IPS-18c (cell line): Measurements from ENCODE around the gene KCNC1.
A peak's percentile ranks its signal among the peaks of the same experiment; 100 is the strongest.

ENCODE experiments used
- H3K4me3 ChIP-seq: 2 replicates; pipeline ENCODE4 v1.7.0; 2013; ENCODE audit warnings: low read depth, mild to moderate bottlenecking, low read length, moderate library complexity; ENCODE audit not compliant: insufficient read depth
- H3K9me3 ChIP-seq: one replicate; pipeline ENCODE4 v1.6.1; 2013; ENCODE audit warnings: mild to moderate bottlenecking, low read length, moderate library complexity; ENCODE audit not compliant: control insufficient read depth, insufficient read depth

KCNC1 gene

DNA sequence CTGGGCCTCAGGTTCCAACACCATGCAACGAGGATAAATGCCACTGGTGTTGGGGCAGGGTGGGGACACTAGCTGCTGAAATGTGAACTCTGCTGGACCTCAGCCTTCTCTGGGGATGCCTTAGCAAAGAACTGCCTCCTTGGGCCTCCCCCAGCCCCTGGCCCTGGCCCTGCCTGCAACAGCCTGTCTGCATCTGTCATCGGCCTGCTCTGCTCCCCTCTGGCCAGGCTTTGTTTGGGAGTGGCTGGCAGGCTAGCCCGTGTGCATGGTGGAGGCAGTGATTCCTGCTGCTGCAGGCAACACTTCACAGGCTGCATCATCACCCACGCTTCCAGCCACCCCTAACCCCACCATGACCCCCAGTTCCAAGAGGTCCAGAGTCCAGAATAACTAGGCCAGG is 26.8 kb upstream of the KCNC1 start:
- Histone ChIP-seq H3K4me3 (no peak overlapping the region), H3K9me3 (peaks cover 2% of the 10 kb centered on the region)

DNA sequence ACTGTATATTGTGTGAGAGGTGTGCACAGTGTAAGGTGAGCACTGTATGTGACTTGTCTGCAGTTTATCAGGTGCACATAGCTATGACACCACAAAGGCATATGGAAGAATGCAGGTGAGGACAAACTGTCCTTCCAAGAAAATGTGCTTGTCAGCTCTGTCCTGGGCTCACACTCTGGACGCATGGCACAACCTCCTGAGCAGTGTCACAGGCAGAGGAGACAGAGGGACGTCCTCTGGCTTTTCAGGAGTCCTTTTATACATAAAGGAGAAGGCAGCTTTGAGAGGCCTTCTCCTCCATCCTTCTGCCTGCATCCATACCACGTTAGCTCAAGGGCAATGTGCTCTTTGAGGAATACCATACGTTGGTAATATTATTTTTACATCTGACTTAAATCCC is 22.7 kb upstream of the KCNC1 start:
- Histone ChIP-seq H3K9me3 (peaks cover 4% of the 10 kb centered on the region), H3K4me3 (no peak overlapping the region)

DNA sequence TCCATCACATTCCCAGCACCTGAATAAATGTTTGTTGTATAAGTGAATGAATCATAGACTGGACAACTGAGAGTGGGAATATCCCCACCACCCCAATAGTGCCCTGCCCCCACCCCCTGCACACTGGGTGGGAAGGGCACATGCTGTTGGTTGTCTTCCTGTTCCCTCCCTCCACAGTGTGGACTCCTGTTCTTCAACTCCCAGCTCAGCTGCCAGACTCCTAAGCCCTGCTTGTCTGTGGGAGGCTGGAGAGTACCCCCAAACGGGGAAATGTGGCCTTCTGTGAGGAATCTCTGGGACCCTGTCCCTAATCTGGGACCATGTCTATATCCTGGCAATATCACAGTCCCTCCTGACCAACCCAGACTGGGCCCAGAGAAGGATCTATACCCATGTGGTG is 20.7 kb upstream of the KCNC1 start:
- H3K4me3 ChIP-seq: no peak overlapping the region
- peaks cover 8% of the 10 kb centered on the region for H3K9me3 ChIP-seq

DNA sequence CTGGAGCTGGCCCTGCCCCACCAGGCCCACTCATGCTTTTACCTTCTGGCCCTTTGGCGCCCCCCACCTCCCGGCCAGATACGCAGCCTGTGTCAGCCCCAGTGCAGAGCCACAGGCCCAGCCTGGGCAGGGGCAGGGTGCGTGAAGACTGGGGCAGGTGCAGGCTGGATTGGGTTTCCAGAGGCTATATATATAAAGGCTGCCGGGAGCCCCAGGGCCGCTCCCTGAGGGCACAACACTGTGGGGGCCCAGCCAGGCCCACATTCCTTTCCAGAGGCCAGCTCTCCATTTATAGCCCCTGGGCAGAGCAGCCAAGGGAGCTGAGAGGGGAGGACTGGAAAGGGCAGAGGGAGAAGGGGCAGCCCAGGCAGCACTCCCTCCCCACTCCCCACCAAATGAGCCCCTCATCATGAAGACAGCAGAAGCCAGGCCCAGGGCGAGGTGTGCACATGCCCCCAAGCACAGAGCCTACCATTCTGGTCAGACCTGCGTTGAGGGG is 20.2 kb upstream of the KCNC1 start:
- Histone ChIP-seq H3K9me3 (peaks cover 6% of the 10 kb centered on the region), H3K4me3 (no peak overlapping the region)

DNA sequence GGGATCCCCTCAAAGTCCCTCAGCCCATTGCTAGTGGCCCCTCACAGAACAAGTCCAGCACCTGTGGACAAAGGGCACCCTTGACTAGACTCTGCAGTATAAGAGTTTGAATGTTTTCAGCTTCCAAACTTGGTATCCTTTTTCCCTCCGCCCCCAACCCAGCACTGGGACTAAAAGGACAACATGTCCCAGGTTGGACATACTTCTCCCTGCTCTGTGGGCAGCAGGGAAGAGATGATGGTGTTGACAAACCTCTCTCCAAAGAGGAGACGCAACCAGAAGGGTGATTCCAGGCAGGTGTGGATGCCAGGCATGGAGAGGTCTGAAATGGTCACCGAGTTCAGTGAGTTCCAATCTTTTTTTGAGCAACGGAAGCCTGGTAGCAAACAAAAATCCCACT is 19.7 kb upstream of the KCNC1 start:
- H3K4me3 ChIP-seq: no peak overlapping the region
- H3K9me3 ChIP-seq: peaks cover 9% of the 10 kb centered on the region

DNA sequence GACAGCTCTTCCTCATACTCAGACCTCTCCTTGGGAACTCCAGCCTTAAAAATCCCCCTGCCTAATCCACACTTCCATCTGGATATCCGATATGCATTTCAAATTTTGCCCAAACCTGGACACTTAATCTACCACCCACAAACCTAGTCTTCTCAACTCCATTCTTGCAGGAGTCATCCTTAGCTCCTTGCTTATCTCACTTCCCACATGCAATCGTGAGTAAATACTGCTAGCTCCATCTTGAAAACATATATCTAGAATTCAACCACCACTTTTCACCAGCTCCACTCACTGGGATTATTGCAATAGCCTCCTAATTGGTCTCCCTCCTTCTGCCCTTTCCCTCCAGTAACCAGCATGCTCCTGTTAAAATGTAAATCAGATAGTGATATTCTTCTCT is 17.8 kb upstream of the KCNC1 start:
- Histone ChIP-seq H3K9me3 (peaks cover 14% of the 10 kb centered on the region), H3K4me3 (no peak overlapping the region)

DNA sequence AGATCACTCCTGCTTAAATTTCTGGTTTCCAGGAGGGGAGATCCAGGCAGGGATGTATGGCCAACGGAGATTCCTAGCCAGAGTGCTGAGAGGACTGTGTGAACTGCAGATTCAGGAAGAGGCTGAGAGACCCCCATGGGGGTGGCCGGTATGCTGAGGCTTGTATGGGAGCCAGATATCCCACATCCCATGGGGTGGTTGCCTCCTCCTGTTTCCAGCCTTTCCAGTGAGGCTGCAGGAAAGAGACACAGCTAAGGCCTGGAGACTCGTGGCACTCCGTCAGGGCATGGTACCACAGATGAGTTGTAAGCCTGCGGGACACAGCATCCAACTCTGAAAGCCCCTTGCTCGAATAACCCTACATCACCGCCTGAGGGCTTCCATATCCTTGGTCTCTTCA is 16.6 kb upstream of the KCNC1 start:
- Histone ChIP-seq H3K9me3 (peaks cover 14% of the 10 kb centered on the region), H3K4me3 (no peak overlapping the region)

DNA sequence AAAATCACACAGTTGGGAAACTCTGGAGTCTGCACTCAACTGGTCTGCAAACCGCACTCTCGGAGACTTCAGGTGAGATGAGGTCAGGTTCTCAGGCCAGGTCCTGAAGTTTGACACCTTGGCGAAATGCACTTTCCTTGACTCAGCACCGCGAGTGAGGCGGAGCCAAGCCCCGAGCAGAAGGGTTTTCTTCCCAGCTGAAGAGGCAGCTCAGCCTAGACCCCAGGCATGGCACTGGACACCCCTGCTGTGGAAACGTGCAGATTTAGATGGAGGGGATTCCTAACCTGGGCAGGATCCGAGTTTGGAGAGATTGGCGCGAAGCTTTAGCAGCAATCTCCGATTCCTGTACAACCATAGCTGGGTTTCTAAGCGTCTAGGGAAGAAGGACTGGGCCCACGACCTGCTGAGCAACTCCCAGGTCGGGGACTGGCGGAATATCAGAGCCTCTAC is 16.0 kb upstream of the KCNC1 start:
- H3K9me3 ChIP-seq: peaks cover 14% of the 10 kb centered on the region
- peak overlapping the region; percentile 47; the same call in 1 of the 2 replicates for H3K4me3 ChIP-seq

DNA sequence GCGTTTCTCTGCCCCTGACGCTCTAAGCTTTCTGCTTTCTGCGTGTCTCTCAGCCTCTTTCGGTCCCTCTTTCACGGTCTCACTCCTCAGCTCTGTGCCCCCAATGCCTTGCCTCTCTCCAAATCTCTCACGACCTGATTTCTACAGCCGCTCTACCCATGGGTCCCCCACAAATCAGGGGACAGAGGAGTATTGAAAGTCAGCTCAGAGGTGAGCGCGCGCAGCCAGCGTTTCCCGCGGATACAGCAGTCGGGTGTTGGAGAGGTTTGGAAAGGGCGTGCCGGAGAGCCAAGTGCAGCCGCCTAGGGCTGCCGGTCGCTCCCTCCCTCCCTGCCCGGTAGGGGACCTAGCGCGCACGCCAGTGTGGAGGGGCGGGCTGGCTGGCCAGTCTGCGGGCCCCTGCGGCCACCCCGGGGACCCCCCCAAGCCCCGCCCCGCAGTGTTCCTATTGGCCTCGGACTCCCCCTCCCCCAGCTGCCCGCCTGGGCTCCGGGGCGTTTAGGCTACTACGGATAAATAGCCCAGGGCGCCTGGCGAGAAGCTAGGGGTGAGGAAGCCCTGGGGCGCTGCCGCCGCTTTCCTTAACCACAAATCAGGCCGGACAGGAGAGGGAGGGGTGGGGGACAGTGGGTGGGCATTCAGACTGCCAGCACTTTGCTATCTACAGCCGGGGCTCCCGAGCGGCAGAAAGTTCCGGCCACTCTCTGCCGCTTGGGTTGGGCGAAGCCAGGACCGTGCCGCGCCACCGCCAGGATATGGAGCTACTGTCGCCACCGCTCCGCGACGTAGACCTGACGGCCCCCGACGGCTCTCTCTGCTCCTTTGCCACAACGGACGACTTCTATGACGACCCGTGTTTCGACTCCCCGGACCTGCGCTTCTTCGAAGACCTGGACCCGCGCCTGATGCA is 15.3 kb upstream of the KCNC1 start, which contains the start of gene MYOD1:
Gene MYOD1, plus strand, starts transcription at position 544 of the 910 bp plus-strand sequence. Its CDS starts 212 bp downstream, at position 756.
- H3K4me3 ChIP-seq: peak within 1 kb of the TSS; percentile 47; the same call in 1 of the 2 replicates
- H3K9me3 ChIP-seq: peaks cover 14% of the 10 kb centered on the region

DNA sequence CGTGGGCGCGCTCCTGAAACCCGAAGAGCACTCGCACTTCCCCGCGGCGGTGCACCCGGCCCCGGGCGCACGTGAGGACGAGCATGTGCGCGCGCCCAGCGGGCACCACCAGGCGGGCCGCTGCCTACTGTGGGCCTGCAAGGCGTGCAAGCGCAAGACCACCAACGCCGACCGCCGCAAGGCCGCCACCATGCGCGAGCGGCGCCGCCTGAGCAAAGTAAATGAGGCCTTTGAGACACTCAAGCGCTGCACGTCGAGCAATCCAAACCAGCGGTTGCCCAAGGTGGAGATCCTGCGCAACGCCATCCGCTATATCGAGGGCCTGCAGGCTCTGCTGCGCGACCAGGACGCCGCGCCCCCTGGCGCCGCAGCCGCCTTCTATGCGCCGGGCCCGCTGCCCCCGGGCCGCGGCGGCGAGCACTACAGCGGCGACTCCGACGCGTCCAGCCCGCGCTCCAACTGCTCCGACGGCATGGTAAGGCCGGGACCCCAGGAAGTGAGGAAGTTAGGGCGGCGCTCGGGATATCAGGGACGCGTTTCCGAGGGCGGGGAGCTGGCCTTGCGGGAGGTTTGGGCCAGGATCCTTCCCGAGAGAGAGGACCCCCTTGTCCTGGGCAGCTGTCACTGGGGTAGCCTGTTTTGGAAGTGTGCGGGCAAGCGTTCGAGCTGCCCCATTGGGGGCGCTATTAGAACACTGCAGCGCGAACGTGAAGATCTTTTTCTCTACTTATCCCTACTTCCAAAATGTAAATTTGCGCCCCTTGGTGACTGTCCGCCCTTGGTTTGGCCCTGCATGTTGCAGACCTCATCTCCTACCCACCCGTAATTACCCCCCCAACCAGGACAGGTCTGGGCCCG is 14.4 kb upstream of the KCNC1 start:
- H3K9me3 ChIP-seq: peaks cover 12% of the 10 kb centered on the region
- H3K4me3 ChIP-seq: peak overlapping the region; percentile 36; the same call in 1 of the 2 replicates

DNA sequence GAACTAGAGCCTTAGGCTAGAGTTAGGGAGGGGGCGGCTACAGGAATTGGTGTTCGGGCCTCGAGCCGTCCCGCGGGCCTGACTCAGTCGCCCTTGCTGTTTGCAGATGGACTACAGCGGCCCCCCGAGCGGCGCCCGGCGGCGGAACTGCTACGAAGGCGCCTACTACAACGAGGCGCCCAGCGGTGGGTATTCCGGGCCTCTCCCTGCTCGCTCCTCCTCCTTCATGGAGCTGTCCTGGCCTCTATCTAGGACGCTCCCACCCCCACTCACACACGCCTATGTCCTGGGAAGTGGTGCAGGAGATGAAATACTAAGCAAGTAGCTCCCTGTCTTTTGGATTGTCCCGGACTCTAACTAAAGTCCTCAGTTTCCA is 13.8 kb upstream of the KCNC1 start:
- Histone ChIP-seq H3K4me3 (no peak overlapping the region; the same call in 1 of the 2 replicates), H3K9me3 (peaks cover 12% of the 10 kb centered on the region)

DNA sequence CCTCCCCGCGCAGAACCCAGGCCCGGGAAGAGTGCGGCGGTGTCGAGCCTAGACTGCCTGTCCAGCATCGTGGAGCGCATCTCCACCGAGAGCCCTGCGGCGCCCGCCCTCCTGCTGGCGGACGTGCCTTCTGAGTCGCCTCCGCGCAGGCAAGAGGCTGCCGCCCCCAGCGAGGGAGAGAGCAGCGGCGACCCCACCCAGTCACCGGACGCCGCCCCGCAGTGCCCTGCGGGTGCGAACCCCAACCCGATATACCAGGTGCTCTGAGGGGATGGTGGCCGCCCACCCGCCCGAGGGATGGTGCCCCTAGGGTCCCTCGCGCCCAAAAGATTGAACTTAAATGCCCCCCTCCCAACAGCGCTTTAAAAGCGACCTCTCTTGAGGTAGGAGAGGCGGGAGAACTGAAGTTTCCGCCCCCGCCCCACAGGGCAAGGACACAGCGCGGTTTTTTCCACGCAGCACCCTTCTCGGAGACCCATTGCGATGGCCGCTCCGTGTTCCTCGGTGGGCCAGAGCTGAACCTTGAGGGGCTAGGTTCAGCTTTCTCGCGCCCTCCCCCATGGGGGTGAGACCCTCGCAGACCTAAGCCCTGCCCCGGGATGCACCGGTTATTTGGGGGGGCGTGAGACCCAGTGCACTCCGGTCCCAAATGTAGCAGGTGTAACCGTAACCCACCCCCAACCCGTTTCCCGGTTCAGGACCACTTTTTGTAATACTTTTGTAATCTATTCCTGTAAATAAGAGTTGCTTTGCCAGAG is 13.2 kb upstream of the KCNC1 start:
- Histone ChIP-seq H3K4me3 (no peak overlapping the region; the same call in 1 of the 2 replicates), H3K9me3 (peaks cover 12% of the 10 kb centered on the region)

DNA sequence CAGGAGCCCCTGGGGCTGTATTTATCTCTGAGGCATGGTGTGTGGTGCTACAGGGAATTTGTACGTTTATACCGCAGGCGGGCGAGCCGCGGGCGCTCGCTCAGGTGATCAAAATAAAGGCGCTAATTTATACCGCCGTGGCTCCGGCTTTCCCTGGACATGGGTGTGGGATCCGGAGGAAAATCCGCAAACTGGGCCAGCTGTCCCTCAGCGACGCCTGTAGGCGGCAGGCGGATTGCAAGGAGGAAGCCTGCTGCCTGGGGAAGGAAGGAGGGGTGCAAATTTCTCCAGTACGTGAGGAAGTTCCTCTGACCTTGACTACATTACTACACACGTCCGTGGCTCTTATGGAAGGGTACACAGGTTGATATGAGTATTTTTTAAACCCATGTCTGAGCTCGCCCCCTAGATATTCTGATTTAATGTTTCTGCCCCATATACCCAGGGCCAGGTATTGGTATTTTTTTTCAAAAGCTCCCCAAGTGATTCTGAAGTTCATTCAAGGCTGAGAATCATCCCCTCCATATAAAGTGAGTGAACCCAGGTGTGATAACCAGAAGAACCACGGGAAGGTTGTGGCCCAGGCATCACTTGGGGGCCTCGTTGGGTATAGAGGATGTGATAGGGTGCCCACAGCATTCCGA is 12.5 kb upstream of the KCNC1 start:
- peaks cover 12% of the 10 kb centered on the region for H3K9me3 ChIP-seq

DNA sequence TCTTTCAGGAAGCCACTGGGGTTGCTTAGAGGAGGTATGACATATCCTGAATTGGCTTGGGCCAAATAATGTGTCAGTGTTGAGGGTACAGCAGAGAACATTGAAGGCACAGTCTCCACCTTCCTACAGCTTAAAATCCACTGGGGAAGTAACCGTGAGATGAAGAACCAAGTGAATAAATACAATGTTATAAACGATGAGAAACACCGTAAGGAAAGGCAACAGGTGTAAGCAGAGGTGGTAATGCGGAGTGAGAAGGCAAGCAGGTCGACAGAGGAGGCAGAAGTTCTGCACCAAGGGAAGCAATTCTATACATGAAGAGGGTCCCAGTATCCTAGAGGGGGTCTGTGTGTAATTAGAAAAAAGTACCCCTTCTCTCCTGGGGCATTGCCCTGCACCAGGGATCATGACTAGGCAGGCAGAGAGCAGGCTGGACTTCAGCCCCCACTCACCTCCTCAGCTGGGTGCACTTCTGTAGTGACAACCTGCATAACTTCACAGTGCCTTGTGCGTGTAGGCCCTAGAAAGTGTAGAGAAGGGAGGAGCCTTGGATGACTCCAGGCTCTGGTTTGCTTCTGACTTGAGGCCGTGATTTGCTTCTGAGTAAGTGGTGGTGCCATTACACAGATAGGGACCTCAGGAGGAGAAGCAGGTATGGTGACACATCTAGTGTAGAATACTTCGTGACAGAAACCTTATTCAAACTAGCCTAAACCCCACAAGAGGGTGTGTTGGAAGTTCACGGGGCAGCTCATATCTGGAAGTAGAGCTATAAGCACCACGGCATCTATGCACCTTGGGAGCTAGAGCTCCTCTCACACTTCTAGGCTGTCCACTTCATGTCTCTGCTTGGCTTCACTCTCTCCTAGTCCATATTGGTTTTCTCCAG is 10.3 kb upstream of the KCNC1 start:
- H3K4me3 ChIP-seq: no peak overlapping the region
- H3K9me3 ChIP-seq: peaks cover 8% of the 10 kb centered on the region

More for the DNA sequence above, 12.5 kb upstream of the KCNC1 start:
- no peak overlapping the region for H3K4me3 ChIP-seq

DNA sequence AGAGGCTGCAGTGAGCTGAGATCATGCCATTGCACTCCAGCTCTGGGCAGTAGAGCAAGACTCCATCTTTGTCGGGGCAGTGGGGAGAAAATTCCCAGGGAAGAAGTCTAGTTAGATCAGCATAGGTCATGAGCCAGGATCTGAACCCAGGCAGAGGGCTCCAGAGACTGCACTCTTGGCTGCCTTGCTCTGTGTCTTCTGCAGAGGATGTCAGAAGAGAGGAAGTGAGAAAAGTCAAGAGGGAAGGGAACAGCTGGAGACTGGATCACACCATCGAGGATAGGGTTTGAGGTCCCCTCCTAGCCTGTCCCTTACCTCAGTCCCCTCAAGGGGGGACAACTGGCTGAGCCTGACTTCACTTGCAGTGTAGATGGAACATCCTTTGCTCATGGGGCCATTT is 9.4 kb upstream of the KCNC1 start:
- Histone ChIP-seq H3K9me3 (peaks cover 3% of the 10 kb centered on the region), H3K4me3 (no peak overlapping the region)

DNA sequence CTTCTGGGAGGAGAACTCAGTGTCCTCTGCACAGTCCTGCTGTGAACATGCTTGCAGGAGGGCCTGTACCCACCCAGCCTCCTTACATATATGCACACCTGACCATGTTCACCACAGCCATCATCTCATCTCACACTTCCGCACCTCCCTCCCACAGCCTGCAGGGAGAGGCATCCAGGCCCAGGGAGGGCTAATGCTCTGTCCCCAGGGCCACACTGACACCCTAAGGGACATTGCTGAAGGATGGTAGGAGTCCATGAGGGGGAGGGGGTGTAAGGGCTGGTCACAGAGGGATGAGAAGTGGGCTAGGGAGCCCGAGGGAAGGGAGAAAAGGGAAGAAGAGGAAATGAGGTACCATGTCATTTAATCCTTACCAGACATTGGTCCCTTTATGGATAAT is 4.4 kb upstream of the KCNC1 start:
- Histone ChIP-seq H3K9me3 (no peaks in the 10 kb centered on the region), H3K4me3 (no peak overlapping the region)
